Panc1 (cell line): Measurements from ENCODE around the gene DNAJC27. TPM values are rescaled to one million over a fixed set of nuclear protein-coding genes. Genes with fewer than 3 reads are reported as not detected.
"Not testable (repeated sequence)": the region's sequence is repeated elsewhere in the genome, so short reads cannot be mapped to it uniquely, and the experiment has no call there.

Experiments
- ATAC-seq: fragments of 200-7000 bp; cut with Tn5 transposase; 2 replicates; pipeline ENCODE4 v1.9.1; 2020; ENCODE audit warnings: mild to moderate bottlenecking, moderate library complexity
- BruUV-seq: library from RNA; stranded (reverse); fragments of 400-500 nt; replicated peaks from 2 replicates; lab custom pipeline; 2021; lab: Mats Ljungman, UMichigan
- CTCF ChIA-PET: fragments of 300-600 bp; sonication (Branson Sonifier 250); formaldehyde crosslinking; loops from one replicate; lab custom pipeline; 2022; ENCODE audit warnings: antibody characterized with exemption; lab: Charles Lee
- POLR2A ChIA-PET: fragments of 300-600 bp; sonication (Branson Sonifier 250); formaldehyde crosslinking; loops from one replicate; lab custom pipeline; 2022; ENCODE audit warnings: antibody characterized with exemption; lab: Charles Lee
- DNase-seq: peaks from one replicate; pipeline ENCODE4 v3.0.0-alpha.2; 2010; ENCODE audit warnings: low read depth, low spot score
- H3K27ac ChIP-seq: 2 replicates; pipeline ENCODE4 v1.5.1; 2011; ENCODE audit warnings: mild to moderate bottlenecking, low read length, inconsistent platforms
- H3K27me3 ChIP-seq: fragments of 200-500 bp; sonication (Bioruptor generic); 2 replicates; pipeline ENCODE4 v1.6.0; 2014; ENCODE audit warnings: low read length, inconsistent platforms; ENCODE audit not compliant: control insufficient read depth, insufficient read depth
- H3K36me3 ChIP-seq: fragments of 200-500 bp; sonication (Bioruptor generic); 2 replicates; pipeline ENCODE4 v1.5.1; 2014; ENCODE audit warnings: inconsistent platforms, mild to moderate bottlenecking, low read length, moderate library complexity; ENCODE audit not compliant: control insufficient read depth, insufficient read depth
- H3K4me1 ChIP-seq: 2 replicates; pipeline ENCODE4 v1.5.1; 2011; ENCODE audit warnings: inconsistent platforms, mild to moderate bottlenecking, low read length, moderate library complexity; ENCODE audit not compliant: control insufficient read depth, insufficient read depth
- H3K4me3 ChIP-seq, 2 experiments: 2 replicates each; pipeline ENCODE4 v1.5.1; 2011 to 2012; ENCODE audit warnings: low read depth in 2 of 2, low read length in 2 of 2, mild to moderate bottlenecking in 2 of 2, inconsistent platforms in 1 of 2, moderate library complexity in 1 of 2
- H3K9me3 ChIP-seq: fragments of 200-500 bp; sonication (Bioruptor generic); 2 replicates; pipeline ENCODE4 v1.5.1; 2014; ENCODE audit warnings: low read depth, mild to moderate bottlenecking, inconsistent platforms, low read length, moderate library complexity; ENCODE audit not compliant: control insufficient read depth, insufficient read depth
- SIN3A ChIP-seq: IDR thresholded peaks from 2 replicates; pipeline ENCODE4 v1.6.1; 2012; ENCODE audit warnings: low read depth, mild to moderate bottlenecking, low read length, moderate library complexity, borderline replicate concordance; ENCODE audit not compliant: insufficient read depth
- TCF7L2 ChIP-seq: IDR thresholded peaks from 2 replicates; pipeline ENCODE4 v1.6.1; 2011; ENCODE audit warnings: mild to moderate bottlenecking, low read depth, low read length, inconsistent platforms
- in situ Hi-C: cut with HindIII; loops from 2 replicates; pipeline ENCODE4 v1.10.0; 2016; ENCODE audit warnings: low sequenced_read_pairs, low pct_unique_long_range_greater_than_20kb
- intact Hi-C: fragments of 100-400 bp; cut with micrococcal nuclease; formaldehyde crosslinking; loops from one replicate; pipeline ENCODE4 v1.10.0; 2022; ENCODE audit not compliant: unreplicated experiment
- total RNA-seq: library from RNA; stranded (reverse); gene quantifications from one replicate; pipeline ENCODE4 v1.2.1, GENCODE V29; 2021; ENCODE audit not compliant: unreplicated experiment
- TF ChIP-seq, protein P1 (sequence below), 2 experiments: IDR thresholded peaks; 2 replicates each; pipeline ENCODE4 v1.6.1; 2011 to 2012; ENCODE audit warnings: low read depth in 2 of 2, control low read depth in 1 of 2, low read length in 1 of 2, mild to moderate bottlenecking in 1 of 2, moderate library complexity in 1 of 2; ENCODE audit not compliant: insufficient read depth in 1 of 2
- TF ChIP-seq, protein P2 (sequence below): fragments of 450-650 bp; IDR thresholded peaks from 2 replicates; pipeline ENCODE4 v1.5.1; 2017; ENCODE audit warnings: mild to moderate bottlenecking

The DNAJC27 gene
- total RNA-seq, 1 experiment from 2014 or later, result 4.9 TPM

DNA sequence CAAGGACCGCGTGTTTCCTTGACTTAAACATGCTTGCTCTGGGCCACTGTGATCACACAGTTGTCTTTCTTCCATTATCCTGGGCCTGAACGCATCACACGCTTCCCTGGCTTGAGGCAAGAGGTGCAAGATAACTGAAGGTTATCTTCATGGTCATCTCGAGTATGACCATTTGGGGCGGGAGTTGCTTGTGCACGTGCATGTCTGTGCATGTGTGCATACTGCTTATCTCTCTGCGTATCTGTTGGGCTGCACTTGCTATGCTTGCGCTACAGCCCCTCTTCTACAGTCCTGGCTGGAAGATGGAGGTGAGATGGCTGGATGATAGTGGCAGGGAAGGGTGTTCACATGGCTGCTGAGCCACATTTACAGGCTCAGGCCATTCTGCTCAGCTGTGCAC lies 42.9 kb upstream of the DNAJC27 start:
- no TSS peak for BruUV-seq
- Histone ChIP-seq H3K4me1 (peaks cover 7% of the 10 kb centered on the region), H3K4me3 (no peak overlapping the region), H3K9me3 (no peaks in the 10 kb centered on the region), H3K27me3 (no peaks in the 10 kb centered on the region), H3K27ac (no peak overlapping the region), H3K36me3 (no peaks in the 10 kb centered on the region)
- ATAC-seq (no peak), DNase-seq (no peak)
- TF ChIP-seq, protein P1, sequence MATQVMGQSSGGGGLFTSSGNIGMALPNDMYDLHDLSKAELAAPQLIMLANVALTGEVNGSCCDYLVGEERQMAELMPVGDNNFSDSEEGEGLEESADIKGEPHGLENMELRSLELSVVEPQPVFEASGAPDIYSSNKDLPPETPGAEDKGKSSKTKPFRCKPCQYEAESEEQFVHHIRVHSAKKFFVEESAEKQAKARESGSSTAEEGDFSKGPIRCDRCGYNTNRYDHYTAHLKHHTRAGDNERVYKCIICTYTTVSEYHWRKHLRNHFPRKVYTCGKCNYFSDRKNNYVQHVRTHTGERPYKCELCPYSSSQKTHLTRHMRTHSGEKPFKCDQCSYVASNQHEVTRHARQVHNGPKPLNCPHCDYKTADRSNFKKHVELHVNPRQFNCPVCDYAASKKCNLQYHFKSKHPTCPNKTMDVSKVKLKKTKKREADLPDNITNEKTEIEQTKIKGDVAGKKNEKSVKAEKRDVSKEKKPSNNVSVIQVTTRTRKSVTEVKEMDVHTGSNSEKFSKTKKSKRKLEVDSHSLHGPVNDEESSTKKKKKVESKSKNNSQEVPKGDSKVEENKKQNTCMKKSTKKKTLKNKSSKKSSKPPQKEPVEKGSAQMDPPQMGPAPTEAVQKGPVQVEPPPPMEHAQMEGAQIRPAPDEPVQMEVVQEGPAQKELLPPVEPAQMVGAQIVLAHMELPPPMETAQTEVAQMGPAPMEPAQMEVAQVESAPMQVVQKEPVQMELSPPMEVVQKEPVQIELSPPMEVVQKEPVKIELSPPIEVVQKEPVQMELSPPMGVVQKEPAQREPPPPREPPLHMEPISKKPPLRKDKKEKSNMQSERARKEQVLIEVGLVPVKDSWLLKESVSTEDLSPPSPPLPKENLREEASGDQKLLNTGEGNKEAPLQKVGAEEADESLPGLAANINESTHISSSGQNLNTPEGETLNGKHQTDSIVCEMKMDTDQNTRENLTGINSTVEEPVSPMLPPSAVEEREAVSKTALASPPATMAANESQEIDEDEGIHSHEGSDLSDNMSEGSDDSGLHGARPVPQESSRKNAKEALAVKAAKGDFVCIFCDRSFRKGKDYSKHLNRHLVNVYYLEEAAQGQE (IDR thresholded peaks at IDR 0.05; ENCODE audit: insufficient read depth in 1 of 2, low read depth in 2 of 2, low read length in 1 of 2), result no peak
- TF ChIP-seq SIN3A, result no peak
- intact Hi-C loops (no loop called here), in situ Hi-C loops (no loop called here)
- ChIA-PET POLR2A (no interaction called here), CTCF (no interaction called here)

DNA sequence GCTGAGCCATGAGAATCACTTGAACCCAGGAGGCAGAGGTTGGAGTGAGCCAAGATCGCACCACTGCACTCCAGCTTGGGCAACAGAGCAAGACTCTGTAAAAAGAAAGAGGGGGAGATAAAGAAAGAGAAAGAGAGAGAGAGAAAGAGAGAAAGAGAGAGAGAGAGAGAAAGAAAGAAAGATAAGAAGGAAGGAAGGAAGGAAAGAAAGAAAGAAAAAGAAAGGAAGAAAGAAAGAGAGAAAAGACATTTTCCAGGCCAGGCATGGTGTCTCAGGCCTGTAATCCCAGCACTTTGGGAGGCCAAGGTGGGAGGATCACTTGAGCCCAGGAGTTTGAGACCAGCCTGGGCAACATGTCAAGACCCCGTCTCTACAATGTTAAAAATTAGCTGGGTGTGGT lies 39.6 kb upstream of the DNAJC27 start:
- H3K36me3 ChIP-seq, ATAC-seq, H3K9me3 ChIP-seq, H3K27ac ChIP-seq, DNase-seq, intact Hi-C loops, BruUV-seq, H3K4me3 ChIP-seq, in situ Hi-C loops, POLR2A ChIA-PET, H3K4me1 ChIP-seq, CTCF ChIA-PET, H3K27me3 ChIP-seq: not testable (repeated sequence)

DNA sequence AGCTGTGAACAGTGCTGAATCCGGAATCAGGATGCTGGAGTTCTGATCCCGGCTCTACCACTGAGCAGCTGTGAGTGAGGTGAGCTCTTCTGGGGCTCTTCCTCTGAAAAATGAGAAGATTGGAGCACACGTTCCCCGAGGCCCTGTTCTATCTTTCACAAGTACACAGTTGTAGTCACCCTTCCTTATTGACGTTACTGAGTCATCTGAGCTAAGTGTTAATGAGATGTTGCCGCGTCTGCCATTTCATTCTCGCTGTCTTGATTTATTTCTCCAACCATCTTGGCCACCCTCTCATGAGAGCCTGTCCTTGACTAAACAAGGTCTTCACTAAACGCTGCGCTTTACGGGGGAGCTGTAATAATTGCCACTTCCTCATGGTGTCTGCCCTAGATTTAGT lies 38.2 kb upstream of the DNAJC27 start:
- H3K9me3 ChIP-seq, result no peaks in the 10 kb centered on the region
- no peaks in the 10 kb centered on the region for H3K27me3 ChIP-seq
- H3K4me3 ChIP-seq, result peak overlapping the region in 1 of 2 experiments; percentile 27; a peak in 2 of 4 replicates
- no peaks in the 10 kb centered on the region for H3K36me3 ChIP-seq
- DNase-seq (peak; percentile 35), ATAC-seq (peak; percentile 76)
- intact Hi-C loops (no loop called here), in situ Hi-C loops (no loop called here)
- no TSS peak for BruUV-seq
- H3K27ac ChIP-seq, result peak overlapping the region; percentile 49; the same call in 1 of the 2 replicates
- TF ChIP-seq, protein P2, sequence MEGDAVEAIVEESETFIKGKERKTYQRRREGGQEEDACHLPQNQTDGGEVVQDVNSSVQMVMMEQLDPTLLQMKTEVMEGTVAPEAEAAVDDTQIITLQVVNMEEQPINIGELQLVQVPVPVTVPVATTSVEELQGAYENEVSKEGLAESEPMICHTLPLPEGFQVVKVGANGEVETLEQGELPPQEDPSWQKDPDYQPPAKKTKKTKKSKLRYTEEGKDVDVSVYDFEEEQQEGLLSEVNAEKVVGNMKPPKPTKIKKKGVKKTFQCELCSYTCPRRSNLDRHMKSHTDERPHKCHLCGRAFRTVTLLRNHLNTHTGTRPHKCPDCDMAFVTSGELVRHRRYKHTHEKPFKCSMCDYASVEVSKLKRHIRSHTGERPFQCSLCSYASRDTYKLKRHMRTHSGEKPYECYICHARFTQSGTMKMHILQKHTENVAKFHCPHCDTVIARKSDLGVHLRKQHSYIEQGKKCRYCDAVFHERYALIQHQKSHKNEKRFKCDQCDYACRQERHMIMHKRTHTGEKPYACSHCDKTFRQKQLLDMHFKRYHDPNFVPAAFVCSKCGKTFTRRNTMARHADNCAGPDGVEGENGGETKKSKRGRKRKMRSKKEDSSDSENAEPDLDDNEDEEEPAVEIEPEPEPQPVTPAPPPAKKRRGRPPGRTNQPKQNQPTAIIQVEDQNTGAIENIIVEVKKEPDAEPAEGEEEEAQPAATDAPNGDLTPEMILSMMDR, result no peak
- TF ChIP-seq TCF7L2, result no peak
- TF ChIP-seq, protein P1 (IDR thresholded peaks at IDR 0.05; ENCODE audit: insufficient read depth in 1 of 2, low read depth in 2 of 2, low read length in 1 of 2), result no peak
- no peak for TF ChIP-seq SIN3A
- ChIA-PET POLR2A (interaction anchor here (0.7 kb wide), 1 partner anchor 539 kb away, joined by 4 read pairs; no protein-coding TSS in a partner anchor), CTCF (no interaction called here)
- peaks cover 8% of the 10 kb centered on the region for H3K4me1 ChIP-seq
